Measurements from ENCODE around the gene POLE3.
A peak's percentile ranks its signal among the peaks of the same experiment; 100 is the strongest.

POLE3 gene

GRCh38 chr9:113399646-113400200, 10.8 kb downstream of the POLE3 start:
- peaks cover 4% of the 10 kb centered on the region for H3K27me3 Mint-ChIP-seq (ENCODE audit: low read depth, poor library complexity)
- peak overlapping the region; percentile 90 for H3K4me3 Mint-ChIP-seq
- no peaks in the 10 kb centered on the region for H3K9me3 Mint-ChIP-seq
- H3K4me1 Mint-ChIP-seq, result peaks cover 18% of the 10 kb centered on the region
- no peak for TF ChIP-seq CTCF (IDR thresholded peaks at IDR 0.05)
- DNase-seq, result no peak
- peaks cover 7% of the 10 kb centered on the region for H3K36me3 Mint-ChIP-seq (ENCODE audit: low read depth)
- H3K27ac Mint-ChIP-seq, result no peak overlapping the region

GRCh38 chr9:113398796-113399195, 11.7 kb downstream of the POLE3 start:
- Mint-ChIP-seq H3K4me1 (peaks cover 18% of the 10 kb centered on the region), H3K27ac (no peak overlapping the region), H3K27me3 (ENCODE audit: low read depth, poor library complexity) (peaks cover 2% of the 10 kb centered on the region), H3K4me3 (peak overlapping the region; percentile 90), H3K9me3 (no peaks in the 10 kb centered on the region), H3K36me3 (ENCODE audit: low read depth) (peaks cover 7% of the 10 kb centered on the region)
- DNase-seq, result no peak
- TF ChIP-seq CTCF (IDR thresholded peaks at IDR 0.05), result no peak

- Mint-ChIP-seq H3K27me3 (ENCODE audit: low read depth, poor library complexity) (peaks cover 2% of the 10 kb centered on the region), H3K4me1 (peaks cover 18% of the 10 kb centered on the region), H3K27ac (no peak overlapping the region), H3K36me3 (ENCODE audit: low read depth) (peaks cover 16% of the 10 kb centered on the region), H3K9me3 (no peaks in the 10 kb centered on the region), H3K4me3 (no peak overlapping the region)
- no peak for TF ChIP-seq CTCF (IDR thresholded peaks at IDR 0.05)
- DNase-seq, result no peak
Measured at GRCh38 chr9:113397203-113397631, 13.3 kb downstream of the POLE3 start.

GRCh38 chr9:113395000-113395861, 15.2 kb downstream of the POLE3 start:
- TF ChIP-seq CTCF (IDR thresholded peaks at IDR 0.05), result no peak
- peaks cover 2% of the 10 kb centered on the region for H3K27me3 Mint-ChIP-seq (ENCODE audit: low read depth, poor library complexity)
- no peaks in the 10 kb centered on the region for H3K9me3 Mint-ChIP-seq
- H3K4me1 Mint-ChIP-seq, result peaks cover 12% of the 10 kb centered on the region
- no peak for DNase-seq
- no peak overlapping the region for H3K27ac Mint-ChIP-seq
- no peak overlapping the region for H3K4me3 Mint-ChIP-seq
- peaks cover 16% of the 10 kb centered on the region for H3K36me3 Mint-ChIP-seq (ENCODE audit: low read depth)

- Mint-ChIP-seq H3K27me3 (ENCODE audit: low read depth, poor library complexity) (peaks cover 2% of the 10 kb centered on the region), H3K36me3 (ENCODE audit: low read depth) (peaks cover 23% of the 10 kb centered on the region), H3K27ac (no peak overlapping the region), H3K4me3 (no peak overlapping the region), H3K9me3 (no peaks in the 10 kb centered on the region), H3K4me1 (no peaks in the 10 kb centered on the region)
- TF ChIP-seq CTCF (IDR thresholded peaks at IDR 0.05), result no peak
- DNase-seq, result no peak
Measured at GRCh38 chr9:113393281-113393680, 17.2 kb downstream of the POLE3 start.

Measured in nephron progenitor cell (in vitro differentiated cells).